GM19240 (cell line): ENCODE results near the gene FAM193A.

ENCODE experiments used
- DNase-seq: peaks from one replicate; pipeline ENCODE4 v3.0.0; 2011; ENCODE audit warnings: low spot score; ENCODE audit not compliant: insufficient read length

The FAM193A gene

GRCh38 chr4:2689114-2689513, 152.7 kb downstream of the FAM193A start:
- no peak for DNase-seq

- DNase-seq = no peak
Observed at GRCh38 chr4:2689825-2690700, 153.6 kb downstream of the FAM193A start.

DNA sequence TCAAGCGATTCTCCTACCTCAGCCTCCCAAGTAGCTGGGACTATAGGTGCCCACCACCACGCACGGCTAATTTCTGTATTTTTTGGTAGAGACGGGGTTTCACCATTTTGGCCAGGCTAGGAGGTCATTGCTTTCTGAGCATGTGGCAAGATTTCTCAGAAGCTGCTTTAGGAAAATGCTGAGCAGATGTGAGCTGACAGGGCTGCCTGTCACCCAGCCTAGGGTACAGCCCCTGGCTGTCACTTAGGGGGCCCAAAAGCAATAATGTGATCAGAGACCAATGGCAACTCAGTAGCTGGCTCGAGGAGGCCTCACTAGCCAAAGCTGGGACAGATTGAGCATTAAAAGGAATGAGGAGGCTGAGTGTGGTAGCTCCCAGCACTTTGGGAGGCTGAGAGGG, 154.9 kb downstream of the FAM193A start:
- DNase-seq = no peak

DNA sequence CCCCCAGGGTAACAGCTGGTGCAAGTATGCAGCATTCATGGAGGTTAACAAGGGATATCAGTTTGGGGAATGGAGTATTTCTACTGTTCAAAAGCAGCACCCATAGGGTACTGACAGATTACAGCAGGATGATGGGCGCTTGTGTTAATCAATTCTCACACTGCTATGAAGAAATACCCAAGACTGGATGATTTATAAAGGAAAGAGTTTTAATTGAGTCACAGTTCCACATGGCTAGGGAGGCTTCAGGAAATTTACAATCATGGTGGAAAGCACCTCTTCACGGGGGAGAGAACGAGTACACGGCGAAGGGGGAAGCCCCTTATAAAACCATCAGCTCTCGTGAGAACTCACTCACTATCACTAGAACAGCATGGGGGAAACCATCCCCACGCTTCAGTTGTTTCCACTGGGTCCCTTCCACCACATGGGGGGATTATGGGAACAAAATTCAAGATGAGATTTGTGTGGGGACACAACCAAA, 155.5 kb downstream of the FAM193A start:
- no peak for DNase-seq

DNA sequence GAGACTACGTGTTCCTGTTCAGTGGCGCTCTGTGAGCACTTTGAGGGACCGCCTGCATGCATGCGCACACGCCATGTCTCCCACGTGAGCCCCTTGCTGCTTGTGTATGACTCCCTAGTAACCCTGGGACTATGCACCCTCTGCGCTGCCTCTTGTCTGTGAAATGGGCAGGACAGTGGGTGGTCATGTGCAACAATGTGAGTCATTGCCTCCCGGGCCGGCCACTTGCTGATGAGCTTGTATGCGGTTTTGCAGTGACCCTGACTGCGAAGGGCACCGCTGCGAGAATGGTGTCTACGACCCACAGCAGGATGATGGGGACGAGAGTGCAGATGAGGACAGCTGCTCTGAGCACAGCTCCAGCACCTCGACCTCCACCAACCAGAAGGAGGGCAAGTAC, 158.2 kb downstream of the FAM193A start:
- no peak for DNase-seq

GRCh38 chr4:2695346-2696060, 159.1 kb downstream of the FAM193A start:
- no peak for DNase-seq

DNA sequence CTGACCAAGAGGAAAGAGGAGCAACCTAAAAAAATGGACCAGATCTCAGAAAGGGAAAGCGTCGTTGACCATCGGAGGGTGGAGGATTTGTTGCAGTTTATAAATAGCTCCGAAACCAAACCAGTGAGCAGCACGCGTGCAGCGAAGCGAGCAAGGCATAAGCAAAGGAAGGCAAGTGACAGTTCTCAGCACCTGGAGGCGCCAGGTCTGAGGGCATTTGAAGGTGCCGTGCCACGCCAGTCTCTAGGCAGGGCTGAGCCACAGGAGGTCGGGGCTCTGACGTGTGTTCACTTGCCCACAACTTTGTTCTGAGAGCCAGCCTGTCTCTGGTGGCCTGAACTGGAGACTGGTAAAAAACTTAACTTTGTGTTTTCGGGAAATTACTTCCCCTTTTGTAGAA, 160.0 kb downstream of the FAM193A start:
- peak; percentile 85 for DNase-seq

DNA sequence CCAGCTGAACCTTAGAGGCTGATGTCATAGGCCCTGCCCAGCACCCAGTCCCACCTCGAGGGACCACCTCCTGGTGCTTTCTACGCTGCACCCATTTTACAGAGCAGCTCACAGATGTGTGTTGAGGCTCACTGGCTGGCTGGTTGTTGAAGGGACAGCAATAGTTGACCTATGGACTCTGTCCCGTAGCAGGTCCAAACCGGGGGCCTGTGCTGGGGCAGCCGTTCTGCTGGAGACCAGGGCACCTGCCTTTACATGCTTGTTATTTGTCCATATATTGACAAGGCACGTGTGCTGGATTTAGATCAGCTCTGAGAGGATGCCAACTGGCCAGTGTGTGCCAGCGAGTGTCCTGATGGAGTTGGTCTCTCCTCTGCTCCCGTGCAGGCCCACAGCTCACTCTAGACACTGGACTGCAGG, 161.6 kb downstream of the FAM193A start:
- DNase-seq = no peak

DNA sequence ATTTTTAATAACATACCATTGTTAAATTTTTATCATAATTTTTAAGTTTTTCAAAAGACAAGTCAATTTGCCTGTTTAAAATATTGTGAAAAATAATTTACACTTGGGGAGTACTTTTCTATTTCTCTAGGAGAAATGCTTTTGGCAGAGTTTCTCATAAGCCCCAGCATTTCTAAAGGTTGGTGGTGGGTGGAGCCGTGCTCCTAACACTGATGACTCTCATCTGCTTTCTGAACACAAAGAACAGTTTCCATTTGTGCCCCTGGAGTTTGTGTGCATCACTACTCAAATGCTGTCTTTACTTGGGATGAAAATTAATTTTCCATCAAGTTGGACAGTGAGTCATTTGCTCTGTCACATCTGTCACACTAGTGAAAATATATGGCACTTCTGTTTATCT, 162.1 kb downstream of the FAM193A start:
- no peak for DNase-seq

- DNase-seq = no peak
Observed at GRCh38 chr4:2698951-2699505, 162.6 kb downstream of the FAM193A start.

- no peak for DNase-seq
Observed at GRCh38 chr4:2699534-2699933, 163.1 kb downstream of the FAM193A start.

- DNase-seq = no peak
Observed at GRCh38 chr4:2700031-2700430, 163.6 kb downstream of the FAM193A start.

DNA sequence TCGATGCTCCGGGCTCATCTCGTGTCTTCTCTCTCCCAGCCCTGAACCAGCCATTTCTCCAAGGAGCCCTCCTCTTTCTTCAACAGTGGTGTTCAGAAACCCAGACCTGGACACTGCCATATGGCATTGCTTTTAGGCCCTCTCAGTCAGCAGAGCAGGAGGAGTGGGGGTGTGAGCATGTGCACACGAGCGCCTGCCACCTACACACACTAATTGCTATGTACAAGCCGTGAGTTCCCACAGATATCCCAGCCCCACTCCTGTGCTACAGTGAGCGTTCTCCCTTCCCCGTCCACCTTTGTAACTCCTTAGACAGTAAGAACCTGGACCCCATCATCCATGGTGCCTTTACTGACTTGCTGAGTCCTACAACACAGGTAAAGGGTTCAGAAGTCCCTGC, 165.9 kb downstream of the FAM193A start:
- no peak for DNase-seq

- DNase-seq = no peak
Observed at GRCh38 chr4:2702770-2703169, 166.3 kb downstream of the FAM193A start.

- no peak for DNase-seq
Observed at GRCh38 chr4:2712261-2712842, 175.9 kb downstream of the FAM193A start.

DNA sequence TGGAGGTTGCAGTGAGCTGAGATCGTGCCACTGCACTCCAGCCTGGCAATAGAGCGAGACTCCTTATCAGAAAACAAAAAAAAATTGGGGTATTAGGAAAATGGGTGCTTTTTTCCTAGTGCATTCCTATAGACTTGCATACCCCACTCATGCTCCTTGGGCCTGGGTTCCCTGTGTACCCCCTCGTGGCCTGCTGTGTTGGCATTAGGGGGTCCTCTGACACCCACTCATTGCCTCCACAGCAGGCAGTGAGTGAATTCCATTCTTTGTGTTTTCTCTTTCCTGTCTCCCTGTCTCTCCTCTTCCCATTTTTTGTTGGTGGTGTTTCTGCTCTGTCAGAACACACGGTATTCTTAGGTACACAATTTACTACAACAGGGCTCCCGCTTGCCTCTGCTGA, 176.9 kb downstream of the FAM193A start:
- no peak for DNase-seq

DNA sequence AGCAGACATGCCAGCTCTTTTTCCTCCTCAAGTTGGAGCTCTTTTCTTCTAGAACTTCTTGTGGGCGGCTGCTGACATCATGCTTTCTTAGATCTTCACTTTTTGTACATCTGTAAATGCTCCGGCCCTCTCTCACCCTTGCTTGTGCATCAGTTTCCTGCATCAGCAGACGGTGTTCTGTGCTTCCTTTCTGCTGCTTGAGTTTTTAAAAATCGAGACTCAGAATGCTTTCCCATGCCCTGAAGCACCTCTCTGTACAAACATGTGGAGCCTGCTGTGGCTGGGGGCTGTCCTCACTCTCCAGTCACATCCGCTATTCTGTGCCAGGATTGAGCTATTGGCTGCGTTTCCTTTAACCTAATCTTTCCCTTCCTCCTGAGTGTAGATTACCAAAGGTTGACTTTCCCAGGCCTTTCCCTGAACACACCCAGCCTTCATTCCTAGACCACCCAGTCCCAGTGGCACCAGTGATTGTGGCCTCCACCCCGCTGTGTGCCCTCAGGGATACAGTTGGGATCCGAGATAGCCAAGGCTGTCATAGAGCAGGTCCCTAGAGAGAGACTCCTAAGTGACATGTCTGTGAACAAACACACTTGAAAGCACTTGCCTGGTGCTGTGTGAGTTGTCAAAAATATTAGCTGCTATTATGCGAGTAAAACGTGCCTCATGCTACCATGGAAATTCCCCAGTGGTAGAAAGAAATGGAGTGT, 177.8 kb downstream of the FAM193A start:
- DNase-seq = no peak

DNA sequence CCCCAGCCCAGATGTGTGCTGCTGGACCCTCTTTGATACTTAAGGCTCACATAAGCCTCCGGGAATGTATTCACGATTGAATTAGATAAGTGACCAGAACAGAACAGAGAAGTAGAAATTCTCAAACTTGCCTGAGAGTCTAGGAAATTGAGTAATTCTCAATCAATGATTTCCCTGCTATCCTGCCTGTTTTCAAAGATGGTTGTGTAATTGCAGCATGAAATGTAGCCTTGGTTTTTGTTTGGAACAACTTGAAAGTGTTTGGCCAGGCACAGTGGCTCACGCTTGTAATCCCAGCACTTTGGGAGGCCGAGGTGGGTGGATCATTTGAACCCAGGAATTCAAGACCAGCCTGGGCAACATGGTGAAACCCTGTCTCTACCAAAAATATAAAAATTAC, 178.5 kb downstream of the FAM193A start:
- no peak for DNase-seq

- no peak for DNase-seq
Observed at GRCh38 chr4:2715426-2715825, 179.0 kb downstream of the FAM193A start.

- no peak for DNase-seq
Observed at GRCh38 chr4:2716236-2716635, 179.8 kb downstream of the FAM193A start.

GRCh38 chr4:2721586-2721985, 185.1 kb downstream of the FAM193A start:
- no peak for DNase-seq
